ENCODE results near the gene SLC16A3. TPM values are rescaled to one million over a fixed set of nuclear protein-coding genes. Genes with fewer than 3 reads are reported as not detected.

Gene SLC16A3
- total and polyA plus RNA-seq, 2 of the 4 experiments (the other 2 are of a cell fraction) = 49.1 to 181 TPM

- peak overlapping the region; percentile 98 for H2AK9ac ChIP-seq (replicated peaks; ENCODE audit: low read depth, low read length, poor library complexity)
- no TSS peak for BruUV-seq (replicated peaks)
- H2BK5ac ChIP-seq (ENCODE audit: low read depth, low read length, poor library complexity, severe bottlenecking) = peak overlapping the region; percentile 91
- peak overlapping the region; percentile 98 for H3K4ac ChIP-seq (ENCODE audit: low read depth, low read length)
- ATAC-seq (ENCODE audit: low read depth) (no peak), DNase-seq (no peak)
- peak overlapping the region; percentile 93 for H3K14ac ChIP-seq (replicated peaks; ENCODE audit: low read depth, low read length)
- H2AK5ac ChIP-seq (ENCODE audit: low read depth, low read length) = peak overlapping the region; percentile 100
- peak overlapping the region; percentile 3; the same call in 1 of the 2 replicates for H3K18ac ChIP-seq (ENCODE audit: low read depth, low read length)
- TF ChIP-seq CHD1 (IDR thresholded peaks at IDR 0.05; ENCODE audit: low read depth, low read length) = no peak
- TF ChIP-seq USF2 (IDR thresholded peaks at IDR 0.05; ENCODE audit: low read depth, low read length) = no peak
- no peak for TF ChIP-seq POLR2A (IDR thresholded peaks at IDR 0.05; ENCODE audit: low read depth, low read length)
- TF ChIP-seq MXI1 (IDR thresholded peaks at IDR 0.05; ENCODE audit: borderline replicate concordance, low read depth, low read length) = no peak
- TF ChIP-seq RCOR1 (IDR thresholded peaks at IDR 0.05; ENCODE audit: insufficient replicate concordance, low read length) = no peak
- no peak for TF ChIP-seq ELK1 (IDR thresholded peaks at IDR 0.05; ENCODE audit: borderline replicate concordance, low read depth, low read length)
- TF ChIP-seq FOS (IDR thresholded peaks at IDR 0.05; ENCODE audit: low read depth, low read length) = no peak
- no peak for TF ChIP-seq SMC3 (IDR thresholded peaks at IDR 0.05; ENCODE audit: low read depth, low read length)
- peaks cover 18 to 70% of the 10 kb centered on the region in 2 experiments; a peak in 3 of 4 replicates for H3K79me1 ChIP-seq (ENCODE audit: low read depth in 1 of 2, low read length in 2 of 2)
- no peak overlapping the region for H3K4me2 ChIP-seq (ENCODE audit: low read depth, low read length)
- POLR2A ChIA-PET (ENCODE audit: unreplicated experiment) = interaction anchor here (0.6 to 2.2 kb wide), 2 partner anchors 10 to 128 kb away, joined by 5 read pairs; partner anchors contain the start of gene SLC16A3
- peak overlapping the region; percentile 98 for H4K91ac ChIP-seq (ENCODE audit: insufficient read depth, low read depth, low read length)
- H2BK120ac ChIP-seq (ENCODE audit: low read depth, low read length) = peak overlapping the region; percentile 96
- H3K27ac ChIP-seq (ENCODE audit: insufficient read depth, low read length) = peak overlapping the region; percentile 87
- intact Hi-C loops (cut with micrococcal nuclease) (no loop called here), in situ Hi-C loops (cut with MboI; ENCODE audit: low sequenced_read_pairs) (no loop called here), dilution Hi-C loops (cut with HindIII; ENCODE audit: low sequenced_read_pairs, unreplicated experiment) (no loop called here)
- peak overlapping the region; percentile 73 to 98; a peak in 2 of 4 replicates for H4K8ac ChIP-seq (ENCODE audit: low read depth in 2 of 2, low read length in 2 of 2)
- no peak overlapping the region for H3K56ac ChIP-seq (ENCODE audit: extremely low read depth, insufficient read depth, low read length)
- no peak overlapping the region for H3K23ac ChIP-seq (ENCODE audit: low read depth, low read length)
- peaks cover 33% of the 10 kb centered on the region for H3K9me1 ChIP-seq (ENCODE audit: insufficient read depth, low read length)
- H3K27me3 ChIP-seq (ENCODE audit: control insufficient read depth, insufficient read depth, low read length) = no peaks in the 10 kb centered on the region
- H3K9me3 ChIP-seq (ENCODE audit: control insufficient read depth, insufficient read depth, low read length) = no peaks in the 10 kb centered on the region
- no peak overlapping the region for H3K4me3 ChIP-seq (ENCODE audit: insufficient read depth, low read depth, low read length)
- CTCF ChIA-PET = no interaction called here
- H3K9ac ChIP-seq (ENCODE audit: low read depth, low read length) = no peak overlapping the region
- WGBS, 2 experiments (ENCODE audit: extremely low coverage in 2 of 2, insufficient read length in 1 of 2) = 82% methylated on average over 2 of the region's 7 CpGs; no CpG with 5 or more reads in 1 of the 2 experiments
- H3K4me1 ChIP-seq (ENCODE audit: control insufficient read depth, insufficient read depth, low read length) = peaks cover 41% of the 10 kb centered on the region
- peak overlapping the region; percentile 99 for H2BK20ac ChIP-seq (ENCODE audit: low read depth, low read length)
- peak overlapping the region; percentile 0 for H2AFZ ChIP-seq (replicated peaks; ENCODE audit: low read length, poor library complexity)
- peak overlapping the region; percentile 99 for H2BK15ac ChIP-seq (ENCODE audit: low read depth, low read length)
- H4K20me1 ChIP-seq (ENCODE audit: insufficient read depth, low read length) = no peaks in the 10 kb centered on the region
- H3K36me3 ChIP-seq (ENCODE audit: control insufficient read depth, insufficient read depth, low read length) = no peaks in the 10 kb centered on the region
- peak overlapping the region; percentile 88 for H4K5ac ChIP-seq (ENCODE audit: low read depth, low read length)
Observed at GRCh38 chr17:82219083-82219482, 9.8 kb upstream of the SLC16A3 start.
